Cerebellar cortex (tissue), 1 donor: ENCODE measurements around the gene SEC22A.

Experiments
- DNase-seq: peaks from one replicate; pipeline ENCODE4 v3.0.0-alpha.2; 2015; ENCODE audit warnings: low spot score

The SEC22A gene

GRCh38 chr3:123263941-123264340, 62.2 kb downstream of the SEC22A start:
- no peak for DNase-seq

DNA sequence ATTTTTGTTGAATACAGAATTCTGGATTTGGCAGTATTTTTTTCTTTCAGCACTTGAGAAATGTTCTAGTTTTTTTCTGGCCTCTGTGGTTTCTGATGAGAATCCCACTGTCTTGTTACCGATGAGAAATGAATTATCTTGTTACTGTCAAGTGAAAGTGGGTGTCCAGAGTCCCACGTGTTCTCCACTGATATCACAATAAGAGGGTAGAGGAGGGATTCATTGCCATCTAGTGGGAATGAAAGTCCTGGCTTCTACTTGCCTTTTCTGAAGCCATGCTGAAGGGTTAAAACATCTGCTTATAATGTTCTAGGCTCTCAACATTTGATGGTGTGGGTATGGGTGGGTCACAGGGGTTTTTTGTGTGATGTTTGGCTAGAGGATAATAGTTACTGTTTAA, 66.1 kb downstream of the SEC22A start:
- DNase-seq = no peak

DNA sequence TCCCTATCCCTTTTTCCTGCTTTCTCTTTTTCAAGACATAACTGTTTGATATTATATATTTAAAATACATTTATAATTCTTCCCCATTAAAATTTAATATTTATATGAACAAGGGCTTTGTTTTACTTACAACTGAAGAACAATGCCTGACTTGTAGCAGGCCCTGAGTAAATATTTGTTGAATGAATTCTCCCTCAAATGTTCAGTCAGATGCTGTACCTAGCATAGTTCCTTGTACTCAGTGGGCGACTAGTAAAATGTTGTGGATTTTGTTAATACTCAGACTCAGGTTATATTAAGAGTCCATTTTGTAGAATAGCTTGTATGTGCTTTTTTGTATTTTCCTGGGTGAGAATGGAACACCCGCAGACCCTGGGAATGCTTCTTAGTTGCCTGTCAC, 69.1 kb downstream of the SEC22A start:
- no peak for DNase-seq

- DNase-seq = no peak
These were observed 69.9 kb downstream of the SEC22A start for GRCh38 chr3:123271466-123272159.

GRCh38 chr3:123272547-123272946, 70.8 kb downstream of the SEC22A start:
- DNase-seq = no peak

DNA sequence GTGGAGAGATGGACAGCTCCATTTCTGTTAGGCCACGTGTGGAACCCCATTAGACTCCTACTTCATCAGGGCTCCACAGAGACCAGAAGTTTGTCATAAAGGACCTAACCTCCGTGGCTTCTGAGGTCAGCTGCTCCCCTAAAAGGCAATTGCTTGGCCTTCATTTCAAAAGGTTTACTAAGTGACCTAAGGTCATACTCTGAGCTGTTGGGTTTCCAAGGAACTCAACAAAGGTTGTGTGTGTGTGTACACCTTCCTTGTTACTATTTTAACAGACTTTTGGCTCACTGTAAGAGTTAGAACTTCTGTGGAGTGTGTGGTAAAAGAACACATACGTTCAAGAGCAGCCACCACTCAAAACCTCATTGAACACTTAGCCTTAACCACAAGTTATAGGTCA, 73.9 kb downstream of the SEC22A start:
- no peak for DNase-seq

- DNase-seq = no peak
These were observed 74.7 kb downstream of the SEC22A start for GRCh38 chr3:123276346-123277006.

DNA sequence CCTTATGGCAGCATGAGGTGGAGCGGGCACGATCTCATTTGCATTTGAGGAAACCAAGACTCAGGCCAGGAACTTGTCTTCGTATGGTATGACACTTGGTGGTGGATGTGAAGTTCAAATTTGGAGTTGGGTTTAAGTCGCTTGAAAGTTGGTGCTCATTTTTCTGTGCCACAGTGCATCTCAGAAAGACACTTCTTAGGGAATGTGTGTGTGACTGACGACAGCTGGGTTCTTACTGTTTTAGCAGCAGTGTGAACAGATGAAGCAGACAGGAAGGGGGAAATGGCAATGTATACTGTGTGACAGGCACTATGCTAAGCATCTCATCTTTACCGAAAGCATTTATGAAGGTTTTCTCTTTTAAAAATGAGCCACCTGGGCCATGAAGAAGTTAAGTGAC, 75.4 kb downstream of the SEC22A start:
- no peak for DNase-seq

GRCh38 chr3:123278446-123278845, 76.7 kb downstream of the SEC22A start:
- DNase-seq = no peak

- no peak for DNase-seq
These were observed 77.4 kb downstream of the SEC22A start for GRCh38 chr3:123279121-123279520.

DNA sequence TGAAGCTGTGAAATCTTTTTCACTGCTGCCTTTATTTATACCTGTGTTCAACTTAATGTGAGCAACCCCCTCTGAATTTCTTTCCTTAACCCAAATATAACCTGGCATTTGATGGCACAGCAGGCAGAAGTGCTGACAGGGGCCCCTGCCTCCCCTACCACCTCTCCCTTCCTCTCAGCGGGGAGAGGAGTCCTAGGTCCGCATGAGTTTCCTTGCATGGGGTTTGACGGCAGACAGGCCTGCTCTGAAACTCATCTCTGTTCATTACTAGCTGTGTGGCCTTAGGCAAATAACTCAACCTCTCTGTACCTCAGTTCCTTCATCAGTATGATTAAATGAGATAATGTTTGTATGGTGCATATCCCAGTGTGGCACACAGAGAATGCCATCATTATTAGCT, 79.7 kb downstream of the SEC22A start:
- no peak for DNase-seq

GRCh38 chr3:123281929-123282328, 80.2 kb downstream of the SEC22A start:
- no peak for DNase-seq

DNA sequence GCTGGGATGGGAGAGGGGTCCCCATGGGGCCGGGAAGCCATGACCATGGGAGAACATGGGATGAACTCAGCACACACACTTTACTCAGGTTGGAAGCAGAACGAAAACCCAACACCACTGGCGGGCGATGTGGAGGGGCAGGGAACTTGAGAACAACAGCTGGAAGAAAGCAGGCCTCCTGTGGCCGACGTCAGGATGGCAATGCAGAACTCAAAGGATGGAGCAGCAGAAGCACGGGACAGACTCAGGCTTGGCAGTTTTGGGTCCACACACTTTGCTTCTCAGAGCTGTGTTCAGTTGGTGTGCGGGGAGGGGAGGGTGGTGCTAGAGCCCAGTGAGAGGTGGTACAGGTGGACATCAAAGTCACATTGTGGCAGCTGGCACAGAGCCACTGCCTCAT, 80.7 kb downstream of the SEC22A start:
- DNase-seq = no peak

DNA sequence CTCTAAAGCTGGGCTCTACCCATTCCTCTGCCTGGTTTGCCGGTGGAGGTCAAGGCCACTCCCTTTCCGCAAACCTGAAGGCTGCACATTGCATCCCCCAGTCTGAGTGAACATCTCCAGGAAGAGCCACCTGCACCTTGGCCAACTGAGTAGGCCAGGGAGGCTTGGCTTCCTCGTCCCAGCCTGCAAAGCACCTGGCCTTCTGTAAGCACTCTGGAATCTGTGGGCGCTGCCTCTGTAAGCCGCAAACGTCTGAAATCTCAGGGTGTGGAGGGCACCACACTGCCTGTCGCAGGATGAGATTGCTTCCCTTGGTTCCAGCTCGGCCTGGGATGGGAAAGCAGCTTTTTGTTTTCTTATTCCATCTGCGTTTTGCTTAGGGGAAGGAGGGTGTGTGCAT, 81.3 kb downstream of the SEC22A start:
- DNase-seq = no peak

DNA sequence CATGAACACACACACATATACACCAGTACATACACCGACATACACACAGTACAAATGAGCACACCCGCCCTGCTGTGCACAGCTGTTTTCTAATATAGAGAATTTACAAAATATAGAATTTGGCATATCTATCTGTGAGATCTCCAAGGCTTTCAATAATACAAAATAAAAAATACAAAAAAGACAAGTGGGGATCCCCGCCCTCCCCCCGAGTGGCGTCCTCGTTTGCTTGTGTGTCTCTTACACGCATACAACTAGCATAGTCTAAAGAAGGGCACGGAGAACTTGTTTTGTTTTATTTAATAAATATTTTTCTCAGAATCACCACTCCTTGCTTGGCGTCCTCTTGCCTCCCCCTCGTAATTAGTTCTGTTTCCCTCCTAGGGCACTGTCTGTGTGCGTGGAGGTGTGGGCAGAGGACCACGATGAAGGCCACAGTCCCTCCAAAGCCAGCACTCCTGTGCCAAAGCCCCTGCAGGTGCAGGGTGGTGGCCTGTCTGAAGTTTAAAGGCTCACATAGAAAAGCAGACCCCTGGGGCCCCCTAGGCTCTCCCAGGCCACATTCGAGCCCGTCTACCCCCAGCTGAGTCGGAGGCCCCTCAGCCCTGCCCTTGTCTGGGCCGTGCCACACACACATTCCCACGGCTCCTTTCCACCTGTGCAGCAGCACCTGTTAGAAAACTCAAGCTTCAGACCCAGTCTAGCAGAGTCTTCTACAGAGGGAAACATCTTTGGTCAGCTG, 82.1 kb downstream of the SEC22A start:
- no peak for DNase-seq

GRCh38 chr3:123284399-123285010, 82.8 kb downstream of the SEC22A start:
- no peak for DNase-seq

DNA sequence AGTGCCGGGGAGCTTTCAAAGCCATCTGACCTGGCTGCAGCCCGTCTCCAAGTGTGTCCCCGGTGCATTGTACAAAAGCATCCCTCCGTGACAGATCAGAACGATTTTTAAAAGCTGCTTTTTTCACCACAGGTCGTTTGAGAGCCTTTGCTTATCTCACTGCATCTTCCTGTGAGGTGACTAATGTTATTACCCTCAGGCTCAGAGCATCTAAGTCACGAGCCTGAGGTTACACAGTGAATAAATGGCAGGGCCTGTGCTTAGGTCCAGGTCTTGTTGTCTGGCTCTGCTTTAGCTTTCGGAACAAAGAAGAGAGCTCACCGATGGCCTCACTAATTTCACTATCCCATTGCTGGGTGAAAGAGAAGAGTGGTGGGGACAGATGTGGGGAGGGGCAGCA, 83.3 kb downstream of the SEC22A start:
- DNase-seq = no peak

GRCh38 chr3:123285479-123285878, 83.7 kb downstream of the SEC22A start:
- DNase-seq = no peak

DNA sequence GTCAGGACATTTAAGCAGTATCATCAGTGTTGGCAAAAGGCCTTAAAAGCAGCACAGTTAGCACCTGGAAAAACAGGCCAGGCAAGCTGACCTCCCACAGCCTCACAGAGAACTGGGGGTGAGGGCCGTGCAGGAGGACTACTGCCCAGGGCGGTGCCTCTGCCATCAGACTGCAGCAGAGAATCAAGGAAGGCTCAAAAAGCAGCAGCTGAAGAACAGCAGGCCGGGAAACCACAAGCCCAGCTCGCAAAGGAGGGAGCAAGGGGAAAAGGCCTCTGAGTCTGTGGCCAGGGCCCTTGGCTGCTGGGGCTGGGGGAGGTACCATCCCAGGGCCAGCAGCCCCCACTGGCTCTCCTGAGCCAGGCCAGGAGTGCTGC, 84.2 kb downstream of the SEC22A start:
- no peak for DNase-seq

DNA sequence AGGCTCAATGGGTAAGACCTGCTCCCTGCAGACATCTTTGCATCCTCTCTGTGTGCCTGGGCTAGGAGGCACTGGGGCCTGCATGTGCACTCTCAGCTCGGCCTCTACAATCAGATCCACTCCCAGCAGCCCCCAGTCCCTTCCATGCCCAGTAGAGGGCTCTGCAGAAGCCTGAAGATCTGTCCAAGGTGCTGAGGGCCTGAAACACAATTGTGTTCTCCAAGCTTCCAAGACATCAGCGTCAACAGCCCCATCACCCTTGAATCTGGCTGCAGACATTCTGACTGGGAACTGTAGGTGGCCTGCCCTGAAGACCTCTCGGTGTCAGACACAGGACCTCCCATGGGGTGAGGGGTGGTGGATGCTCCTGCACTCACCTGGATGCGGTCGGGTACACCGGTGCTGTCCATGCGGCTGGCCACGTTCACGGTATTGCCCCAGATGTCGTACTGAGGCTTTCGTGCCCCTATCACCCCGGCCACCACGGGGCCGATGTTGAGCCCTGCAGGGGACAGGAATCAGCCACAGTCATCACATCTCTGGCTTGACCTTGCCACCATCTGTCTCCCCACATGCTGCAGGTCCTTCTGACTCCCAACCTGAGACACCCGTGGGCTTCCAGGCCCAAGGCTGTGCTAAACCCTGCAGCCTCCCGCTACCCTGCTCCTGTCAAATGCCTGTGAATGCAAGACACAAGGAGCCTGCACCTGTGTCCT, 84.7 kb downstream of the SEC22A start:
- peak; percentile 51 for DNase-seq

DNA sequence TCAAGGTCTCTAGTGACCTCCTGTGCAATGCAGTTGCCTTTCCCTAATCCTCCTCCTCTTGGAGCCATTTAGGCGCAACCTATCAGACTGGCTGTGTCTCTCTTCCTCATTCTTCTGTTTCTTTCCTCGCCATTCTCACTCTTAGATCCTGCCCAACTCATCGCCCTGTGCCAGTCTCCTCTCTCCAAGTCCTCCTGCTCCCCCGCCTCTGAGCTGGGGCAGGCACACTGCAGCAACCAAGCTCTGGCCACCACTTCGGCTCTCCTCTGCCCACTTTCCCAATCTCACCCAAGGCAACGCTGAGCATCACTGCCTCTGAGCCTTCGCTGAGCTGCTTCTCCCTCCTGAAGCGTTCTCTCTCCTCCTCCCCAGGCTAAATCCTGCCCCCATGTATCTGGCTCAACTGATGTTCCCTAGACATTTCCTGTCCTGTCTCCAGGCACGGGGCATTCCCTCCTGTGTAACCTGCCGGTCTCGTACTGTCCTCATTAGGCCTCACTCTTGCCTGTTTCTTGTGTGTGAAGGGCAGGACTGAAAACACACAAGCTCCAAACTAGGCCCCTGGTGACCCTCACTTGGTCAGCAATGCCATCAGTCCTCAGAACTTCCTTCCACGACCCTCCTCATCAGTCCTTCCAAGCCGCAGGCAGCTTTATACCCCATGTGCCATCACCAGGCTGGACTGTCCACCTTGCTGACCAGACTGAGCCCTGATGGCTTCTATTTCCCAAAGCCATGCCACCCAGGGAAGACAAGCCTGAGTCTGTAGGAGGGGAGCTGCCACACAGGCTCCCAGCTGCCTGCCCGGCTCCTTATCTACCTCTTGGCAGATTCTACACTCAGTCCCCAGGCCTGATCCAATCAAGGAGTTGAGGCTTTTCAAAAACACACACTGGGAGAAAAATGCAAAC, 85.6 kb downstream of the SEC22A start:
- DNase-seq = no peak
